T1000 (cell line): ENCODE results near the gene ARFGAP2.
"Not testable (repeated sequence)": the region's sequence is repeated elsewhere in the genome, so short reads cannot be mapped to it uniquely, and the experiment has no call there.

Experiments used
- DNase-seq: peaks from one replicate; lab custom pipeline; 2025; ENCODE audit warnings: mixed read lengths; lab: John Stamatoyannopoulos, UW

Gene ARFGAP2

DNA sequence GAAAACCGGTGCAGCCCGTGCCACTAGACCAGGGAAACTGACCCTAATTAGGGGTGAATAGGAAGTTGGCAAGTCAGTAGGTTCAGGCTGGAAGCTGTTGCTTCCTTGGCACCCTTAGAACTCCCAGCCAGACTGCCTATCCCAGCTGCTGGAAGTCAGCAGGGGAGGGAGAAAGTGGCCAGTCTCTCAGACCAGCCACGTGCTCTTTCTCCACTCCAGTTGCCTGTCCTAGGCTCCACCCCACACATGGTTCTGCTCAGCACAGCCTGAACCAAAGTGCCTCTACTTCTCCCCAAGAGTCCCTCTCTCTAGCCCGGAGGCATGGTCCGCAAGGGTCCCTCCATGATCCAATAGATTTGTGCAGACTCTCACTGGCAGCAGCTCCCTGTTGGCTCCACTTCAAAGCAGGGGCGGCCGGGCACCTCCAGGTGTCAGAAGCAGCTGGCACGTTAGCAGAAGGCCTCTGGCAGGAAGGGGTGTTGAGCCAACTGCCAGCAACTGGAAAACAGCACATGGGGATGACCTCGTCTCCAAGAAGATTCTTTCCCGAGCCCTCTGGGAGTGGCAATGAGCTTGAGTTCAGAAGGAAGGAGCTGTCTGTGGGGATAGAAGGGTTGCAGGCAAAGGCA lies 27.7 kb downstream of the ARFGAP2 start:
- no peak for DNase-seq

DNA sequence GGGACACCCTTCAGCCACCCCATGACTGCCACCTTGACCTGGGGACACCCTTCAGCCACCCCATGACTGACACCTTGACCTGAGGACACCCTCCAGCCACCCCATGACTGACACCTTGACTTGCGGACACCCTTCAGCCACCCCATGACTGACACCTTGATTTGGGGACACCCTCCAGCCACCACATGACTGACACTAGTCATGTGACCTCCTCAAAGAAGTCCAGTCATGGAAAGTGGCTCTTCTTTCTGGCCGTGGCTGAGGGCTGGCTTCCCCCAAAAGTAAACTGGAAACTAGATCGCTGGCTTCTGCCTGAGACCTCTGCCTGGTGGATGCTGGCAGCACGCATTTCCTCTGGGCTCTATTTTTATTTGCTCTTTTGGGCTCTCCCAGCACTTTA lies 28.4 kb downstream of the ARFGAP2 start:
- no peak for DNase-seq

DNA sequence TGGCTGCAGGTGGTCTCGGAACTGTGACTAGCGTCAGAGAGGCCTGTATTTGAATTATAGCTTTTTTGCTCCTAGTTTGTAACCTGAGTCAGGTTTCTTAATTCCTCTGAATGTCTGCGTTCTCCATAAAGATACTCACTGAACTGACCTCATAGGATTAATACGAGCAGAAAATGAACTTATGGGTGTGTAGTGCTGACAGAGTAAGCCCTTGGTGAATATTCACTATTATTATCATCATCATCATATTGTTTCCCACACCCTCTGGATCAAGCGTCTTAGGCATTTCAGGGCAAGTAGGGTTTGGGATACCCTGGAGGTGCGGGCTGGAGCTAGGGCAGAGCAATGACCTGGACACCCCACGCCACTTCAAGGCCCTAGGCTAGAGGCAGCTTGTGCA lies 29.0 kb downstream of the ARFGAP2 start:
- DNase-seq = no peak

DNA sequence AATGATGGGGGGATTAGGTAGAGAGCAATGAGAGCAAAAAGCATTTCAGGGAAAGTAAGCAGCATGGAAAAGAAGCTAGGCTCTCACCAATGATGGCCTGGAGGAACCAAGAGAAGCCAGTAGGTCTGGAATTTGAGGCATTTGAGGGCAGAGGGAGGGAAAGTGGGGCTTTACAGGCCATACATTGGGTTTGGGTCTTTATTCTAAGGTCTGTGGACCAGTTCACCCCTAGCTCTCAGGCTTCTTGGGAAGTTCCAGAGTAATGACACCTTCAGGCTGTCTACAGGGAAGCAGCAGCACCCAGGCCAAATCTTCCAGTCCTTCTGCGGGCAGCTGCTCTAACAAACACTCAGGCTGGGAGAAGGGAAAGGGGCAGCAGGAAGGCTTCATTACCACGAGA lies 29.4 kb downstream of the ARFGAP2 start:
- DNase-seq = no peak

DNA sequence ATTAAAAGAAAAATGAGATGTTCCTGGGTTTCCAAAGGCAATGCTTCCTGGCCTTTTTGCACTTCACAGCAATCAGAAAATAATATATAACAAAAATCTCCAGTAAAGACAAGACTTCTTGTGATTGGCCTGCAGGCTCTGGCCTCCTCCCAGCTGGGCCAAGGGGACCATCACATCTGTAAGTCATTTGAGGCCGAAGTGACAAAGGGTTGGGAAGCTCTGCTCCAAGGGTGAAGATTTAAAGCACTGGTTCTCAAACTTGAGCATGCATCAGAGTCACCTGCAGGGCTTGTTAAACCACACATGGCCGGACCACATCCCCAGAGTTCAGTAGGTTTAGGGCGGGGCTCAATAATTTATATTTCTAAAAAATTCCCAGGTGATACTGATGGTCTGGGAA lies 32.1 kb downstream of the ARFGAP2 start:
- no peak for DNase-seq

DNA sequence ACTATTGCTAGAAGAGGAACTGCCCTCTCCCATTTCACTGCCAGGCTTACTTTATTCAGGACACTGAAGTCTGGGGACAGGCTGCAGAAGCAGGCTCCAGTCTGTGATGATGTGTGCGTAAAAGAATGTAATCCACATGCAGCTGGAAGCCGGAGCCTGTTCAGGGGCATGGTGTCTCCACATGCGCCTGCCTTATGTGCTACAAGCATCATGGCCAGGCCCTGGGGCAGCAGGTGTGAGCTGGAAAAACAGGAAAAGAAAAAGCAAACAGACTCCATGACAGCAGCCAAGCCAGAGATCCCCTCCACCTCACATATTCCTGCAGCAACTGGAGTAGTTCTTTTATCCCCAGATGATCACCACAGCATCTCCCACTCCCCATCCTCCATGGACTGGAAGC lies 33.4 kb downstream of the ARFGAP2 start:
- DNase-seq = no peak

DNA sequence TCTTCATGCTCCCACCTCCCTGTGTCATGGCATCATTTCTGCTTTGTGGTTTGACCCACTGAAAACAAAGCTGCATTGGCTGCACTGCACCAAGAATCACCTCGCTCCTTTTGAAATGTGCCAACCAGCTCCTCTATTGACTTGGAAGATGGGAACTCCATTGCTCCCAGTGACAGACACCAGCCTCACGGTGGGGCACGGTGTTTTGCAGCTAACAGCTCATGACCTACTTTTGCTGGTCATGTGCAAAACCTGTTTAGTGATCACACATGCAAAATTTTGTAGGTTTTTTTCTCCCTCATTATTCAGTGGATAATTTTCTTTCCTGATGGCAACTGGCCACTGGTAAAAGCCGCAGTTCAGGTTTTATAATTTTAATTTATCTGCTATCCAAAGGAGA lies 36.8 kb downstream of the ARFGAP2 start:
- DNase-seq = no peak

DNA sequence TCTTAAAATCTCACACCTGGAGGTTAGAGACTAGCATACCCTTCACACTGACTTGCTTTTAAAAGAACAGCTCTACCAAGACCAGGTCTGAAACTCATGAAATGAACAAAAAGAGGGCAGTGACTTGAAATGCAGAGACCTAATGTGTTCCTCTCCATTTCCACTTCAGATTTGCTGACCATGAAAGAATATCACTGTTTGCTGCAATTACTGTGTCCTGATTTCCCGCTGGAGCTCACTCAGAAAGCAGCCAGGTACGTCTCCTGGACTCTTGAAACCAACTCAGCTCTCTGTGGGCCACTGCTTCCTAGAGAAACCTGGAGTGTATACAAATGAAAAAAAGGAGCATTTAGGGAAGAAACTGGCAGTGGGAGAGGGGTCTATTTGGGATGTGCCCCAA lies 39.2 kb downstream of the ARFGAP2 start:
- DNase-seq = no peak

DNA sequence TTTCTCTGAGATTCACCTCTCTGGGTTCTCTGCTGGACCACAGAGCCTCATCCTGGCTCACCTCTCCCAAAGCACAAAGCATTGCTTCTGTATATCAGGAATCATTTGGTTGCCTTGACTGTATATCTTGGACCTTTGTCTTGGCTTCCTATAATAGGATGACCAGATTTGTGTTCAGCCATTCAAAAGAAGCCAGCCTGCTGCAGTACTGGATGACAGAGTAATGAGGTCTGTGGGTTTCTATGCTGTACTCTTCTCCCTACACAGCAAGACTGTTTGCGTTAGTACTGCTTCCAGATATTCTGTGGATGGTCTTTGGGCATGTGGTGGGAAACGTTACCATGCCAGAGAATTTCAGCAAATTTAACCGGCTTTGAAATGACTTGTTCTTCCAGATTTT lies 39.8 kb downstream of the ARFGAP2 start:
- DNase-seq = no peak

DNA sequence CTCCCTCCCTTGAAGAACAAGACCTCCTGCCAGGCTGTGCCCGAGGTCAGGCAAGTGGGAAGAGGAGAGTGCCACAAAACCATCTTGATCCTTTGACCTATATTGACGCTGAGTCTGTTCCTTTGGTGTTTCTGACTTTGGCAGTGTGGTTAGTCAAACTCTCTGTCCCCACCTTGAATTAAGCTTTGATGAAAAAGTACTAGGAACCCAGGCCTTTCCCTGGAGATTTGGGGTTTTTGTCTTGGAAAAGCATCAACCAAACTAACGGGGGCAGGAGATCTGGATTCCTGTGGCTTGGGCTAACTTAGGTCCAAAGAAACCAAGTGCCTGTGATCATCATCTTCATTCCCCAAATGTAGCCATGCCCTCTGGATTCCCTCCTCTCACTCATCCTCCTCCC lies 40.4 kb downstream of the ARFGAP2 start:
- DNase-seq = no peak

DNA sequence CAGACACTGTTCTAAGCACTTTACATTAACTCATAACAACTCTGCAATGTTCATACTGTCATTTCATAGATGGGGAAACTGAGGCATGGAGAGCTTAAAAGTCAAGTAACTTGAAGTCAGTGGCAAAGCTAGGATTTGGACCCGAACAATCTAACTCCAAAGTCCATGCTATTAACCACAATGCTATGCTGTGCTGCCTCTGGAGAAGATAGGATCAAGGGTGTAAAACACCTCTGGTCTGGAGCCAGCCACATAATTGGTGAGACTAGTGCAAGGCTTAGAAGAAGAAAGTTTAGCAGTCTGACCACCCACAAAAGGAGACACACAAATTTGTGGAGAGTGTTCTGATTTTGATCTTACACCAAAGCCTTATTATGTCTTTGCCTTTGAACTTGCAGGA lies 43.7 kb downstream of the ARFGAP2 start:
- DNase-seq = no peak

DNA sequence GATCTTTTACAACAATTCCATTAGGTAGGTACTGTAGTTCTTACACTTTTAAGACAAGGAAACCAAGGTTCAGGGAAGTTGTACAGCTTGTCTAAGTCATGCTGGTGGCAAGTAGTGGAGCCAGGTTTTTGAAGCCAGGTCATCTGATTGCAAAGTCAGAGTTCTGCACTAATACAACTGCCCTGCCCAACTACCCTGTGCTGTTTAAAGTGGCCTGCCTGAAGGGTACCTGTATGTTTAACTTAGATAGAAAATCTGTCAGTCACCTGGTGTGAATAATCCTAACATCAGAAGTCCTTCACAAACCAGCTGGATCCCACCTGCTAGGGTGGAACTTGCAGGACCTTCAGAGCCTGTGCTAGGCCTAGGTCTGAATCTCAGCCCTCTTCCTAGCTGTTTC lies 44.2 kb downstream of the ARFGAP2 start:
- no peak for DNase-seq

DNA sequence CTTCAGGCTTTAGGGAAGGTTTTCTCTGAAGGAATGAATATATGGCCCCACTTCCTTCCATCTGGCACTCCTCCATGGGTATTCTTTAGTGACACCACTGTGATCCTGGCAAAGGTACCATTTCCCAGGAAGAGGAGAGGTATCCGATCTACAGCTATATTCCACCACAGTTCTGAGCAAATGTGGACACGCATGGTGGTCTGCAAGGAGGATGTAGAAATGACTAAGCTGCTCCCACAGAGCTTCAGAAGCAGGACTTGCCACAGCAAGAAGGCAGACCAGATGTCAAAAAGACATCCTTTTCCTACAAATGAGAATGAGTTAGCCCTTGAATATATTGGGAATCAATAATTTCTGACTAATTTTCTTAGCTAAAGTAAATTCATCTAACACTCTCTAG lies 45.5 kb downstream of the ARFGAP2 start:
- DNase-seq = no peak

DNA sequence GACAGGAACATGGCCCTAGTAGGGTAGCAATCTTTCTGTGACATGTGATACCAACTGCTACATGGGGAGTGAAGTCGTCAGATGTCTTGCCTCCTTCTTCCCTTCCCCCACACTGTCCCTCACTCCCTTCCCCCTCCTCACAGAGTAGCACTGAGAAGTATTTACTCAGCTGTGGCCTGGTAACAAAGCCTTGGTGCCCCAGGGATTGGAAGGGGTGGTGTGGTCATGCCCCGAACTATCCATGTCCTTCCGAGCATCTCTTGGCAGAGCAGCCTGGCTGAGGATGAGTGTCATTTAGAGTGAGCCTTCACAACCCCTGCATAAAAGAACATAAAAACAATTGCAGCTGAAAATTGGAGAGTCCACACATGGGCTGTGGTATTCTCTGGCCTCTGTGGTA lies 46.1 kb downstream of the ARFGAP2 start:
- DNase-seq = no peak

DNA sequence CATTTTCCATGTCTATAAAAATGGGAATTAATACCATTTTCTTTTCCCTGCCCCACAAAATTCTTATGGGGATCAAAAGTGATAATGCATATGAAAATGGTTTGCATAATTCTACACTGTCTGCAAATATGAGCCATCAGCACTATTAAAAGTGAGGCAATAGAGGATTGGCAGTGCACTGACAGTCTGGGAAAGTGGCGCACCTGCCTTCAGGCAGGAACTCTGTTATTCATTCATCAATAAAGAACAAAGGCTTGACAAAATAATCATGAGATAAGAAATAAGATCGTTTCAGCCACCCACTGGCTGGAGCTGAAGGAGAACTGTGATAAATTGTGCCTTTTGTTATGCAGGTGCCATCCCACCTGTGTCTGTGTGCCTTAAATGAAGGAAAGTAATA lies 49.5 kb downstream of the ARFGAP2 start:
- DNase-seq = no peak

DNA sequence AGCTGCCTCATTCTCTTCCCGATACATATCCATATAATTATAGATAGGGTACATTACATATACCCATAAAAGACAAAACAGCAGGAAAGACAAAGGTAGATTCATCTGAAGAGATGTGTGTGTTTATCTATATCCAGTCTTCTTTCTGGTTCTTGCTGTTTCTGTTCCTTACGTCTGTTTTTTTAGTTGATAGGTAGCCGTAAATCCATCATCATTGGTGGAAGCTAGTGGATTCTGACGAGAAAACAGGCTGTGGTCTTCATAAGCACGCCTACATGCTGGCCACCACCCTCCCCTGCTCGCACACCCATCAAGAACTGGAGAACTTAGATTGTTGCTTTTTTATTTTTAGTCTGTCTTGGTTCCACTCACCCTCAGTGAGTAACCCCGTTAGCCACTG lies 51.6 kb downstream of the ARFGAP2 start:
- no peak for DNase-seq

DNA sequence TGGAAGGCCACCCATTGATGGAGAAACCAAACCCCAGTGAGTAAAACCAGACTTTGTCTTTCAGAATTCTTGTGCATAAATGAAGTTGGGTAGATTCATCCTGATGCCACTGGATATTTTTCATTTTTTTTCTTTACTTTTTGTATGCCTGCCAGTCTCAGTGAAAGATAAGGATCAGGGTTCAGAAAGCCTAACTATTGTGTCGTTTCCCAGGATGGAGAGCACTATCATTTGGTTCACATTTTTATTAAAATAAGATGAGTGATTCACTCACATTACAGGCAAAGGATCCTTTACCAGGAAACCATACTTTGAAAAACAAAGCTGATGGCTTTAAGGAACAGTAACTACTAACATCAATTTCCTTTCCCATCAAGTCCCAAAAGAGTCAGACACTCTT lies 52.0 kb downstream of the ARFGAP2 start:
- DNase-seq = no peak

DNA sequence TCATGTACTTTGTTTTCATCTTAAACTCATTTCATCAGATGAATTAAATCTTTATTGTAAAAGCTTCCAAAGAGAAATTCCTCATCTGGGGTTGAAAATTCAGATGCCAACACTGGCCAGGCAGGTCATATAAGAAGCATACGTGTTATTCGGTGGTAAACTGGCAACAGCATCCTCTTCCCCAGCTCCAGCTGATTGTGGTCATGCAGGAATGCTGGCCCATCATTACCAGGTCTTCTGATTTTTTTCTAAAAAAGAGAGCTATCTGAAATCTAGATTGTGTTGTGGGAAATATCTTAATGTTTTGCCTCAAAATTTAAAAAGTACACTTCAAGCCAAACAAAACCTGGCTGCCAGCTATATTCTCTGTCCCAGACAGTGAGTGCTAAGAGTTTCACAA lies 53.6 kb downstream of the ARFGAP2 start:
- no peak for DNase-seq

DNA sequence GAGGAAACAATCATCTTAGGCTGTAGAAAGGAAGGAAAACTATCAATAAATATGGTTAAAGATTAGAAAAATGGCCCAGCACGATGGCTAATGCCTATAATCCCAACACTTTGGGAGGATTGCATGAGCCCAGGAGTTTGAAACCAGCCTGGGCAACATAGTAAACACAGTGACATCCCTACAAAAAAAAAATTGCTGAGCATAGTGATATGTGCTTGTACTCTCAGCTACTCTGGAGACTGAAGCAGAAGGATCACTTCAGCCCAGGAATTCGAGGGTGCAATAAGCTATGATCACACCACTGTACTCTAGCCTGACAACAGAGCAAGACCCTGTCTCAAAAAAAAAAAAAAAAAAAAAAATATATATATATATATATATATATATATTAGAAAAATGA lies 54.9 kb downstream of the ARFGAP2 start:
- DNase-seq = no peak

DNA sequence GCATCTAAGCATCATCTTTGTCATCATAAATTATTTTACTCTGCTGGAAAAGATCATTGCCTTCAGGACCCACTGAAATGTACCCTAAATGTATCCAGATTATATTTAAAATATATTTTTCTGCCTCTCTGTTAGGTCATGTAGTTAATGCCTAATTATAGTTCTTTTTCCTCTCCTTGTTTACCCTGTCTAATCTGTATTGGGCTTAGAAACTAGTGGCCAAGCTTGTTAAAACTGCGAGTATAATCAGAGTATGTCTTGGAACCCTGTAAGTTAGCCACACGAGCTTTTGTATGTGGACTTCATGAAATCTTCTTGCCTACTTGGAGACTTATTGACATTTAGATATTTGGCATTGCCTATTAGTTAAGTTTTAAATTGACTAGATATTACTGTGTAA lies 55.6 kb downstream of the ARFGAP2 start:
- DNase-seq = no peak

DNA sequence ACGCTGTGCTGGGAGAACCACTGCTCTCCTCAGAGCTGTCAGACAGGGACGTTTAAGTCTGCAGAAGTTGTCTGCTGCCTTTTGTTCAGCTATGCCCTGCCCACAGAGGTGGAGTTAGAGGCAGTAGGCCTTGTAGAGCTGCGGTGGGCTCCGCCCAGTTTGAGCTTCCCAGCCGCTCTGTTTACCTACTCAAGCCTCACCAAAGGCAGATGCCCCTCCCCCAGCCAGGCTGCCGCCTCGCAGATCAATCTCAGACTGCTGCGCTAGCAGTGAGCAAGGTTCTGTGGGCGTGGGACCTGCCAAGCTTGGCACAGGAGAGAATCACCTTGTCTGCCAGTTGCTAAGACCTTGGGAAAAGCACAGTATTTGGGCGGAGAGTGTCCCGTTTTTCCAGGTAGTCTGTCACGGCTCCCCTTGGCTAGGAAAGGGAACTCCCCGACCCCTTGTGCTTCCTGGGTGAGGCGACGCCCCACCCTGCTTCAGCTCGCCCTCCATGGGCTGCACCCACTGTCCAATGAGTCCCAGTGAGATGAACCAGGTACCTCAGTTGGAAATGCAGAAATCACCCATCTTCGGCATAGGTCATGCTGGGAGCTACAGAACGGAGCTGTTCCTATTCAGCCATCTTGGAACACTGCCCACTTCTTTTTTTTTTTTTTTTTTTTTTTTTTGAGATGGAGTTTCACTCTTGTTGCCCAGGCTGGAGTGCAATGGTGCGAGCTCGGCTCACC lies 57.6 kb downstream of the ARFGAP2 start:
- DNase-seq = not testable (repeated sequence)
